ENCODE measurements around the gene OXLD1.

- TF ChIP-seq BHLHE40 (IDR thresholded peaks at IDR 0.05; ENCODE audit: borderline replicate concordance) (no peak), TARDBP (IDR thresholded peaks at IDR 0.05) (no peak)
Observed at GRCh38 chr17:81640011-81640410, 26.4 kb downstream of the OXLD1 start.

Measured in HEK293T (cell line).